NCI-H2107 treated with DMSO at 0.1 percent for 48 hours (cell line): Measurements from ENCODE around the gene HIF1A.

ENCODE experiments used
- DNase-seq: peaks from one replicate; lab custom pipeline; 2025; ENCODE audit not compliant: unreplicated experiment; lab: John Stamatoyannopoulos, UW

Gene HIF1A

GRCh38 chr14:61672796-61673195 is 22.5 kb upstream of the HIF1A start:
- DNase-seq = no peak

DNA sequence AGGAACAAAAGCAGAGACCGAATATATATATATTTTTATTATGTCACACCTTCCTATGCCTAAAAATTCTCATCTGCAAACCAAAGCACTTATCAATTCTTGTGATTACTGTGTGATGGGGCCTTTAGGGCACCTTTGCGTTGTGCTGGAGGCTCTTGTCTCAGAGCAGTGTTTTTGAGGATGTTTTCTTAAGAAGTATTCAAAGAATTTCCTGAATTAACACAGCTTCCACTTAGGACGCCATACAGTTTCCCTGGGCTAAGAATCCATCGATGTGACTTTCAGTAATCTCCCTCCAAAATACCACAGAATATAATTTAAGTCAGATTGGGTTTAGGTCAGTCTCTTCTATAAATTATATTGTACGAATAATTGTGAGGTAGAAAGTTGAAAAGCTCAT is 22.0 kb upstream of the HIF1A start:
- DNase-seq = no peak

- DNase-seq = no peak
Measured at GRCh38 chr14:61675291-61675690, 20.0 kb upstream of the HIF1A start.

GRCh38 chr14:61677479-61677878 is 17.8 kb upstream of the HIF1A start:
- no peak for DNase-seq

- no peak for DNase-seq
Measured at GRCh38 chr14:61678975-61679374, 16.3 kb upstream of the HIF1A start.

GRCh38 chr14:61681413-61681812 is 13.9 kb upstream of the HIF1A start:
- no peak for DNase-seq

DNA sequence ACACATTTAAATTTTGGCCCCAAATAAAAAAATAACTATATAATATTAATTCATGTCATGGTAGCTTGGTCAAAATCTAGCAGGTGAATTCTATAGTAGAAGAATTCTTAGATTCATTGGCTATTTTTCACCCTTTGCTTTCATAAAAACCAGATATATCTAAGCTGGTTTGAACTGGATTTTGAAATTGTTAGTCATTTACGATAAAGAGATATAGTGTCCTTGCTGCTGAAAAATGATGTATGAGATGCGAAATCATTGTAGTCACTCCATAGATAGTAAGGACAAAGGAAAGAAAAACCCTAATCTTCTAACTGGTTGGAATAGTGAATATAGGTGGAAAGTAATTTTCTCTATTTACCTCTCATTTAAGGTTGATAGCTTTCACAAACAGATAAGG is 12.2 kb upstream of the HIF1A start:
- no peak for DNase-seq

- no peak for DNase-seq
Measured at GRCh38 chr14:61690039-61690438, 5.3 kb upstream of the HIF1A start.

DNA sequence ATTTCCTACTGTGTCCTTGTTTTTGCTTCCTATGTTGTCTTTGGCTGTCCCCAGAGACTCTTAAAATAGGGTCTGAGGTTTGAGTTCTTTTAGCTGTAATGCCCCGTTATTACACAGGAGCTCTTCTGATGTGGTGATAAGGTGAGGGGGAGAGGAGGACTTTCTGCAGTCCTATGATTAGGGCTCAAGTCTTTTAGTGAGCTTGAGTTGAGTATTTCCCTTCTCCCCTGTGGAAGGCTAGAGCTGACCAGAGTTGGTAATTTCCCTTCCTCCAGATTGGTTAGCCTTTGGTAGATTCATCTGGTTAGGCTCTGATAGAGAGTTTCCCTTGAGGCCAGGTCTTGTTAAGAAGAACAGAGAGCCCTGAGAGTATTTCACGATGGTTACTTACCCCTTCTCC is 4.3 kb upstream of the HIF1A start:
- DNase-seq = peak; percentile 46

- DNase-seq = no peak
Measured at GRCh38 chr14:61691495-61691894, 3.8 kb upstream of the HIF1A start.

DNA sequence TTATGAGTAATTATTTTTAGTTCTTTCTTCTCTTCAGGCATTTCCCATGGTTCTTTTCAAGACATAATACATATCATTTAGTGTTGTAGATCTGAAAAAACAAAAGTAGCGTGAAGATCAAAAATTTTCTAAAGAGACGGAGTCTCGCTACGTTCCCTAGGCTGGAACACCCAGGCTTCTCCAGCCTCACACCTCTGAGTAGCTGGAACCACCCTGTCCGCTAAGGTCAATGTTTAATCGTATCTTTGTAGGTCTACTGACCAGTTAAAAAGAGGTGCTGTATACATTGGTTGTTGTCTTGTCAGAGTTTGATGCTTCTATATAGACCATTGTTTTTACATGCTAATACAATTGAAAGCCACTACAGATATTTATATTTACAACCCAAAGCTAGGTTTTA is 1.3 kb upstream of the HIF1A start:
- DNase-seq = no peak

- peak; percentile 54 for DNase-seq
Measured at GRCh38 chr14:61695695-61696527, 598 bp downstream of the HIF1A start.

DNA sequence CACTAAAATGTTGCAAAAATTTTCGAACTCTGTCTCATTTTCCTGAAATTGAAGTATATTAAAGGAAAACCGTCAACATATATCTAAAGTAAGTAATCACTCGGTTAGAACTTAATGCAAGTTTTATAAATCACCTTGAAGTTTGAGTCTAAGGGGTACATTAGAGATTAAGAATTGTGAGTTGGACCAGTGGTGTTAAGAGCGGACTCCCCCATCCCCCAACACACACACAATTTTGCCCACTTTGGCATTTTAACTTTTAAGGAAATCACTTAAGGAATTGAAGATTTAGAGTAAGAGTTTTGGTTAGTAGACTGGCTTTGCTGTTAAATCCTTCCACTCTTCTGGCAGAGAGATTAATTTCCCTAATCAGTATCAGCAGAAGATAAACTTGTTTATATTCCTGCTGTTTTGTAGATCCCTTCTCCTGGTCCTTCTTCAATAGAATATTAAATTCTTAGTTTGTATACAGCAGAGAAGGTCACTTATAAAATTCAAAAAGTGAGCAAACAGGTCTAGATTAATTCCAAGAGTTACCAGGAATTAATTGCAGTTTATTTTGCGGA is 1.5 kb downstream of the HIF1A start:
- DNase-seq = no peak

DNA sequence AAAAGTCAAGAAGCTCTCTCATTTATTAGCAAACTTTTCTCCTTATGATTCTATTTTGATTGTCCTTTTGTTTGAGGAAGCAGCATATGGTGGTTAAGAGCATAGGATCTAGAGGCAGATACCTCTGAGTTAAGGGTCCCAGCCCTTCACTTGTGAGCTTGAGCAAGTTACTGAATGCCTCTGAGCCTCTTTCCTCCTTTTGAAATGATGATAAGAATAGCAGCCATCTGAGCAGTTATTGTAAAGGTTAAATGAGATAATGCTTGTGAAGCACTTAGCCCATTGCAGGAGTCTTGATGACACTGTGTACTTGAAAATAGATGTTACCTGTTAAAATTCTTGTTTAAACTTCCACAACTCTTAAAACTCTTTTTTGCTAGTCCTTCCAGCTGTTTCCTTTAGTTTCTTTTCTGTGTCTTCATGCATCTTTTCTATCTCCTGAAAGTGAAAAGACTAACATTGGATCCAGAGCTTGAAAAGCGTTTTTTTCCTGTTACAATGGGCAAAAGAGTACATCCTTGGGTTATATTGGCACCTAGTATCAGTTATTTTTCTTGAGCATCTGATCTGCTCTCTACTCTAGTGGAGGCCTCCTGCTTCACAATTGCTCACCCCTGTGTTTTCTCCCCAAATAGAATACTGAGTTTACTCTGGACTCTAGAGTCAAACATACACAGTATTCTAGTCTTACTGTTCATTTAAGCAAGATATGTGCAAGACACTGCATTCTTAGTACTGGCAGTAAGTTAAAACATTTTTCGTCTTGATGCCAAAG is 3.1 kb downstream of the HIF1A start:
- DNase-seq = no peak

GRCh38 chr14:61699027-61699426 is 3.7 kb downstream of the HIF1A start:
- DNase-seq = no peak

DNA sequence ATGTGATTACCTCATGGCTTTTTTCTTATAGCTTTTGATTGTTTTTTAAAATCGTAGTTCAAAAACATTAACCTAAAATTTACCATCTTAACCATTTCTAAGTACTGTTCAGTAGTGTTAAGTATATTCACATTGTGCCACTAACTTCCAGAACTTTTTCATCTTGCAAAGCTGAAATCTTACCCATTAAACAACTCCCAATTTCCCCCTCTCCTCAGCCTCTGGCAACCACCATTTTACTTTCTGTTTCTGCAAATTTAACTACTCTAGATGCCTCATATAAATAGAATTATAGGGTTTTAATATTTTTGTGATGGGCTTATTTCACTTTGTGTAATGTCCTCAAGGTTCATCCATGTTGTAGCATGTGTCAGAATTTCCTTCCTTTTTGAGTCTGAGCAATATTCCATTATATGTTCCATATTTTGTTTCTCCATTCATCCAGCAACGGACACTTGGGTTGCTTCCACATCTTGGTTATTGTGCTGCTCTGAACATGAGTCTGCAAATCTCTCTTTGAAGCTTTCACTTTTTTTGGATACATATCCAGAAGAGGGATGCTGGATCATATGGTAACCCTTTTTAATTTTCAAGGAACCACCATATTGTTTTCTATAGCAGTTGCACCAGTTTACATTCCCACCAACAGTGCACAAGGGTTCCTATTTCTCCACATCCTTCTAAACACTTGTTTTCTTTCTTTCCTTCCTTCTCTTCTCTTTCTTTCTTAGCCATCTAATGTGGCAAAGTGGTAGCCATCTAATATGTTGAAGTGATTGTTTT is 5.0 kb downstream of the HIF1A start:
- no peak for DNase-seq

- DNase-seq = no peak
Measured at GRCh38 chr14:61701946-61702345, 6.6 kb downstream of the HIF1A start.

GRCh38 chr14:61703342-61704129 is 8.2 kb downstream of the HIF1A start:
- DNase-seq = no peak

DNA sequence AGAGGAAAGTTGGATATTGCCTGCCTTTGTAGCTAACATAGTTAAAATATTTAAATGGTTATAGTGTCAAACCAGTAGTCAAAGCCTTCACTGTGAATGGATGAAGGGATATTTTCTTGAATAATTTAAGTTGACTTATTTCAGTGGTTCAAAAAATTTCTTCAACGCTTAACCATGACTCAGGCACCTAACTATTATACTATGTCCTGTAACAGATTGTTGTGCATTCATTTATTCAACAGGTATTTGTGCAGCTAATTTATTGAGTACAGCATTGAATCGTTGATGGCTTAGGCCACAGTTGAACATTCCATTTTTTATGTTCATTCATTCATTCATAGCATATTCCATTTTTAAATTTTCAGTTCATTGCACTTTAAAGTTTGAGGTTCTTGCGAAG is 9.2 kb downstream of the HIF1A start:
- no peak for DNase-seq

GRCh38 chr14:61705017-61705416 is 9.7 kb downstream of the HIF1A start:
- no peak for DNase-seq
